Suprapubic skin (tissue), 4 donors: ENCODE data around the gene NETO2. TPM values are rescaled to one million over a fixed set of nuclear protein-coding genes. Genes with fewer than 3 reads are reported as not detected.

ENCODE experiments used
- DNase-seq, 2 donors: peaks; one replicate each; pipeline ENCODE4 v3.0.0-alpha.2; 2019; ENCODE audit warnings: low spot score in 2 of 2
- H3K27ac ChIP-seq: fragments of 200-600 bp; sonication (generic); one replicate; pipeline ENCODE4 v1.5.1; 2019
- H3K27me3 ChIP-seq: fragments of 200-600 bp; sonication (generic); one replicate; pipeline ENCODE4 v1.5.1; 2019
- H3K36me3 ChIP-seq: fragments of 200-600 bp; sonication (generic); one replicate; pipeline ENCODE4 v1.5.1; 2019
- H3K4me1 ChIP-seq: fragments of 200-600 bp; sonication (generic); one replicate; pipeline ENCODE4 v1.5.1; 2019
- H3K4me3 ChIP-seq: fragments of 200-600 bp; sonication (generic); one replicate; pipeline ENCODE4 v1.5.1; 2019; ENCODE audit warnings: mild to moderate bottlenecking
- H3K9me3 ChIP-seq: fragments of 200-600 bp; sonication (generic); one replicate; pipeline ENCODE4 v1.5.1; 2019
- EP300 ChIP-seq: sonication (generic); formaldehyde crosslinking; IDR thresholded peaks from one replicate; pipeline ENCODE4 v1.6.1; 2017; ENCODE audit warnings: antibody characterized with exemption
- POLR2A ChIP-seq, 2 donors: fragments of 450-650 bp; IDR thresholded peaks; one replicate each; pipeline ENCODE4 v1.6.1; 2017; ENCODE audit warnings: antibody characterized with exemption in 2 of 2, mild to moderate bottlenecking in 2 of 2, moderate library complexity in 2 of 2
- POLR2AphosphoS5 ChIP-seq, 3 donors: sonication (generic); formaldehyde crosslinking; IDR thresholded peaks; one replicate each; pipeline ENCODE4 v1.6.1; 2017; ENCODE audit warnings: antibody characterized with exemption in 3 of 3
- WGBS: methylation state at CpG from one replicate; pipeline ENCODE4 v1.1.5; 2018; 5-methylcytosine and 5-hydroxymethylcytosine counted together
- total RNA-seq, 4 donors: library from RNA; depleted of rRNA; stranded (reverse); fragments of >200 nt; gene quantifications; one replicate each; pipeline ENCODE4 v1.1.0, GENCODE V29; 2016
- TF ChIP-seq, protein P1 (sequence below), 2 donors: fragments of 200-600 bp in 1 of 2; fragments of 450-650 bp in 1 of 2; sonication (generic) in 1 of 2; IDR thresholded peaks; one replicate each; pipeline ENCODE4 v1.5.1; 2016 to 2019; ENCODE audit warnings: antibody characterized with exemption in 2 of 2, mild to moderate bottlenecking in 1 of 2, moderate library complexity in 1 of 2

Gene NETO2
- total RNA-seq, 4 donors from 2014 or later: 0.24 to 6.0 (median 2.9) TPM

DNA sequence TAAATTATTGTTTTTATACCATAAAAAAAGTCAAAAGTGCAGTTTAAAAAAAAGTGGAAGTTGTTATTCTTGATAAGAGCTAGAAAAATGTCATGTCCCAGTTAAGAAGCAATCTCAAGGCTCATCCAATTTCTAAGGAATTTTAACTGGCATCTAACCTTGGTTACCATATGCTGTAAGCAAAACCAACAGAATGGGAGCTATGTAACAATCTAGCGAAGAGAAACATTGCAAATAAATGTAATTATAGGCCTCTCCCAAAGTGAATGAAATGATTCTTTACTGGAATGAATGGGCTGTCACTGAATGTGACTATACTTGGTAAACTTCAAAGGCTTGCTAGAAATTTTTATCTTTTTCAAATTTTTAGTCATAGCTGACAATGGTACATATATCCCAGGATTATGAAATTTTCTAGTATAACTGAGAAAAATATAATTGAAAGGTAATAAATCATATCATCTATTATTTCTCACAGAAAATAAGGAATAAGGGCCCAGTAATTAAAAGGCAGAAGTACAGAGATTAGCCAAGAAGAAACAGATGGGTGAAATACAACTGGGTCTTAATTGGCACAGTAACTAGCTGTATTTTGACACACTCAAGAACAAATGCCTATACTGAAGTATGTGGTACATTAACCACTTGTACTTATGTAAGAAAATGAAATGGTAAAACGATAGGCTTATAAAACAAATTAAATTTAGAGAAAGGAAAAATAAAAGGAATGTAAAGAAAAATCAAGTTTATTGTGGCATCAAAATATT, 61.5 kb downstream of the NETO2 start:
- no peak for DNase-seq
- Histone ChIP-seq H3K4me3 (no peak overlapping the region), H3K27ac (no peak overlapping the region), H3K9me3 (no peaks in the 10 kb centered on the region), H3K36me3 (no peaks in the 10 kb centered on the region), H3K27me3 (no peaks in the 10 kb centered on the region), H3K4me1 (no peaks in the 10 kb centered on the region)
- TF ChIP-seq, protein P1, sequence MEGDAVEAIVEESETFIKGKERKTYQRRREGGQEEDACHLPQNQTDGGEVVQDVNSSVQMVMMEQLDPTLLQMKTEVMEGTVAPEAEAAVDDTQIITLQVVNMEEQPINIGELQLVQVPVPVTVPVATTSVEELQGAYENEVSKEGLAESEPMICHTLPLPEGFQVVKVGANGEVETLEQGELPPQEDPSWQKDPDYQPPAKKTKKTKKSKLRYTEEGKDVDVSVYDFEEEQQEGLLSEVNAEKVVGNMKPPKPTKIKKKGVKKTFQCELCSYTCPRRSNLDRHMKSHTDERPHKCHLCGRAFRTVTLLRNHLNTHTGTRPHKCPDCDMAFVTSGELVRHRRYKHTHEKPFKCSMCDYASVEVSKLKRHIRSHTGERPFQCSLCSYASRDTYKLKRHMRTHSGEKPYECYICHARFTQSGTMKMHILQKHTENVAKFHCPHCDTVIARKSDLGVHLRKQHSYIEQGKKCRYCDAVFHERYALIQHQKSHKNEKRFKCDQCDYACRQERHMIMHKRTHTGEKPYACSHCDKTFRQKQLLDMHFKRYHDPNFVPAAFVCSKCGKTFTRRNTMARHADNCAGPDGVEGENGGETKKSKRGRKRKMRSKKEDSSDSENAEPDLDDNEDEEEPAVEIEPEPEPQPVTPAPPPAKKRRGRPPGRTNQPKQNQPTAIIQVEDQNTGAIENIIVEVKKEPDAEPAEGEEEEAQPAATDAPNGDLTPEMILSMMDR (IDR thresholded peaks at IDR 0.05): no peak
- TF ChIP-seq POLR2AphosphoS5 (IDR thresholded peaks at IDR 0.05): no peak
- no peak for TF ChIP-seq POLR2A (IDR thresholded peaks at IDR 0.05)
- TF ChIP-seq EP300: no peak
- WGBS: 91% methylated on average over 2 of the region's 2 CpGs

DNA sequence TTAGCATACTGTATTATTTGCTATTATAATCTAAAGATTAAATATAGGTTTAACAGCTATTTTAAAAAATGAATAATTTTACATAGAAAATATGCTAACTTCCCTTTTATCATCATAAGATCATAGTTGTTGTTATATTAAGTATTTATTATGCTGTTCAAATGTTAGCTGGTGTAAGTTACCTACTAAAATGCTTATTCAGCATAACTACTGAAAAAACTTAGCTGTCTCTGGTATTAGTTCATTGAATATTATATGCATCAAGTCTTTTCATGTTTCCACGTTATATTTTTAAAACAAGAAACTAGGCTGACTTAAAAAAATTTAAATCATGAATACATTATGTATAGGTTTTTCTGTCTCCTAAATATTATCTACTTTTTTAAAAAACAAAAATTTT, 62.6 kb downstream of the NETO2 start:
- H3K4me3 ChIP-seq: no peak overlapping the region
- H3K36me3 ChIP-seq: no peaks in the 10 kb centered on the region
- 64% methylated on average over 1 of the region's 1 CpG for WGBS
- H3K9me3 ChIP-seq: no peaks in the 10 kb centered on the region
- H3K27me3 ChIP-seq: no peaks in the 10 kb centered on the region
- no peak overlapping the region for H3K27ac ChIP-seq
- no peaks in the 10 kb centered on the region for H3K4me1 ChIP-seq
- no peak for DNase-seq
- TF ChIP-seq, protein P1 (IDR thresholded peaks at IDR 0.05): no peak
- TF ChIP-seq EP300 (no peak), POLR2A (IDR thresholded peaks at IDR 0.05) (no peak), POLR2AphosphoS5 (IDR thresholded peaks at IDR 0.05) (no peak)

DNA sequence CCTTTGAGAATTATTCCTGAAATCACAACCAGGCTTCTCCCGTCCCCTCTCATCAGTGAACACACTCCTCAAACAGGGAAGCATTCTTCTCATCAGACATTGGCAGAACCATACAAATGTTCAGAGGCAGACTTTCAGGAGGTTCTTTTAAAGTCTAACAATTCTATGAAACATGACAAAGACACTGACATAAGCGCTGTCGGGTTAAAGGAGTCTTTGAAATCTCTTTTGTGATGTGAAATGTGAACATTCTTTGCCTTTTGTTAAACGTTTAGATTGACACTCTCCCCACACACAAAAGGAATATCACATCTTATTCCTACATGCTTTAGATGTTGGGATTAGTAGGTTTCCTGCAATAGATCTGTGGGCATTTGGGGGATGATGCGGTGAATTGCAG, 63.9 kb downstream of the NETO2 start:
- Histone ChIP-seq H3K27me3 (no peaks in the 10 kb centered on the region), H3K36me3 (no peaks in the 10 kb centered on the region), H3K27ac (no peak overlapping the region)

DNA sequence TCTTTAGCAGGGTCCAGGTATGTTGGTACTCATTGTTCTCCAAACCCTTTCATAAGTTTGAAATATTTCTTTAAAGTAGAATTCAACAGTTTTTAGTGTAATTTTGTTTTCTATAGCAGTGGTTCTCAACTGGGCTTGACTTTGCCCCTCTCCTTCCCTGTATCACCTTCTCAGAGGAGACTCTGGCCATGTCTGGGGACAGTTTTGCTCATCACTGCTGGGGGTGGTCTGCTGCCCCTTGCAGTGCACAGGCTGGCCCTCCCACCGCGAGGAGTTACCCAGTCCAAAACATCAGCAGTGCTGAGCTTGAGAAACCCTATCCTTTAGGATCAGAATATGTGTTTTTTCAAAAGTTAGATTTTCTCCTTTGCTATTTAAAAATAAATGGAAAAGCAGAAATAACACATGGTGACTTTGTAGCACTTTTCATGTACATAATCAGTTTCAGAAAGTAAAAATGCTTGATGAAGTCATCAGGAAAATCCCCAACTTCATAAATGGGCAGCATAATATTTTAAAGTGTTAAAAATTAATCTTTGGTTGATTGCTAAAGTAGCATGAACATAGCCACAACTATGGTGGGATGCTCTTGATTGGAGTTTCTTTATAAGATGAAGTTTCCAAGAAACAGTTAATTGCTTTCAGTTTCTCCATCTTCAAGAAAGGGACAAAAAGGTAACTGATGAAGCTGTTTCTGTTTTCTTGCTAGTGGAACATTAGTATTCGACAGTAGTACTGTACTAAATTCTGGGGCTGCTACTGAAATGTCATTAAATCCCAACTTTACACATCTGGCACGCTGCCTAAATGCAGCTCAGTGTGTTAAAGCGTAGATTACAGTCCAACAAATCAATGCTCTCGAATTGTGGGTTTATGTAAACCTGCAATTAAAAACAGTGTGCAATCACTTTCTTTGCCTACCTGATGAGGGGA, 70.3 kb downstream of the NETO2 start:
- WGBS: 76% methylated on average over 6 of the region's 6 CpGs
- Histone ChIP-seq H3K36me3 (no peaks in the 10 kb centered on the region), H3K27me3 (no peaks in the 10 kb centered on the region), H3K27ac (no peak overlapping the region), H3K4me3 (no peak overlapping the region), H3K9me3 (peaks cover 3% of the 10 kb centered on the region), H3K4me1 (no peaks in the 10 kb centered on the region)
- no peak for DNase-seq
- no peak for TF ChIP-seq POLR2AphosphoS5 (IDR thresholded peaks at IDR 0.05)

More for the DNA sequence above, 63.9 kb downstream of the NETO2 start:
- no peaks in the 10 kb centered on the region for H3K4me1 ChIP-seq
- TF ChIP-seq, protein P1 (IDR thresholded peaks at IDR 0.05): no peak
- TF ChIP-seq POLR2AphosphoS5 (IDR thresholded peaks at IDR 0.05) (no peak), POLR2A (IDR thresholded peaks at IDR 0.05) (no peak), EP300 (no peak)
- WGBS: 65% methylated on average over 5 of the region's 5 CpGs
- H3K9me3 ChIP-seq: no peaks in the 10 kb centered on the region
- no peak overlapping the region for H3K4me3 ChIP-seq
- DNase-seq: no peak

DNA sequence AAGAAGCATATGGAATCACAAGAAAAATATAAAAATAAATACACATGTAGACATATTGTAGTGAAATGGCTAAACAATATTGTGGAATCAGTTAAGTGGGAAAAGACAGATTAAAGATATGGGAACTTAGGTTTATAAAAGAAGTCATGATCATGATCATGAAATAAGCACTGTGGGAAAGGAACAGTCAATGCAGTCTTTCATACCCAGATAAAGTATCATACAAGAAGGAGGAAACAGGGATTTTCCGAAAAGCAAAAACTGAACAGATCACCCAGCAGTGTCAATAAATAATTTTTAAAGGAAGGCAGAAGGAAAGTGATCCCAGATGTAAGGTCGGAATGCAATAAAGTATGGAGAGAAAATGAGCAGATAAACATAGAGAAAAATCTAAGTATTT, 71.6 kb downstream of the NETO2 start:
- Histone ChIP-seq H3K9me3 (peaks cover 3% of the 10 kb centered on the region), H3K4me1 (no peaks in the 10 kb centered on the region), H3K36me3 (no peaks in the 10 kb centered on the region)

More for the DNA sequence above, 71.6 kb downstream of the NETO2 start:
- H3K4me3 ChIP-seq: no peak overlapping the region
- WGBS: 57% methylated on average over 2 of the region's 2 CpGs
- no peak overlapping the region for H3K27ac ChIP-seq
- DNase-seq: no peak
- H3K27me3 ChIP-seq: no peaks in the 10 kb centered on the region
- TF ChIP-seq POLR2A (IDR thresholded peaks at IDR 0.05) (no peak), EP300 (no peak), POLR2AphosphoS5 (IDR thresholded peaks at IDR 0.05) (no peak)
- TF ChIP-seq, protein P1 (IDR thresholded peaks at IDR 0.05): no peak
